Neuronal stem cell (in vitro differentiated cells): ENCODE results near the gene PRPH2. TPM values are rescaled to one million over a fixed set of nuclear protein-coding genes. Genes with fewer than 3 reads are reported as not detected.
A peak's percentile ranks its signal among the peaks of the same experiment; 100 is the strongest.

Experiments
- DNase-seq: peaks from one replicate; pipeline ENCODE4 v3.0.0-alpha.2; 2013; ENCODE audit warnings: low spot score
- H2AFZ ChIP-seq: one replicate; pipeline ENCODE4 v1.6.1; 2013; ENCODE audit warnings: mild to moderate bottlenecking, low read length, inconsistent platforms
- H2AK5ac ChIP-seq: 2 replicates; pipeline ENCODE4 v1.6.1; 2013; ENCODE audit warnings: low read depth, mild to moderate bottlenecking, inconsistent platforms, low read length, moderate library complexity, mixed read lengths
- H2BK120ac ChIP-seq: 2 replicates; pipeline ENCODE4 v1.6.1; 2013; ENCODE audit warnings: low read depth, mild to moderate bottlenecking, inconsistent platforms, low read length, moderate library complexity, mixed read lengths
- H2BK12ac ChIP-seq: one replicate; pipeline ENCODE4 v1.6.1; 2013; ENCODE audit warnings: low read length, inconsistent platforms
- H2BK15ac ChIP-seq: 2 replicates; pipeline ENCODE4 v1.6.1; 2013; ENCODE audit warnings: mild to moderate bottlenecking, low read length, inconsistent platforms, mixed read lengths
- H2BK5ac ChIP-seq: one replicate; pipeline ENCODE4 v1.6.1; 2013; ENCODE audit warnings: inconsistent platforms, mild to moderate bottlenecking, low read length, moderate library complexity
- H3K14ac ChIP-seq: one replicate; pipeline ENCODE4 v1.6.1; 2013; ENCODE audit warnings: low read length, inconsistent platforms
- H3K18ac ChIP-seq: 2 replicates; pipeline ENCODE4 v1.6.1; 2013; ENCODE audit warnings: low read length, inconsistent platforms
- H3K23ac ChIP-seq: 2 replicates; pipeline ENCODE4 v1.6.1; 2013; ENCODE audit warnings: low read depth, mild to moderate bottlenecking, mixed read lengths, low read length, inconsistent platforms; ENCODE audit not compliant: poor library complexity
- H3K27ac ChIP-seq: replicated peaks from 3 replicates; pipeline ENCODE4 v1.5.1; 2013; ENCODE audit warnings: low read length, inconsistent platforms
- H3K27me3 ChIP-seq, 3 experiments: 2 replicates each; pipeline ENCODE4 v1.6.1; 2013; ENCODE audit warnings: low read length in 3 of 3, mild to moderate bottlenecking in 2 of 3, inconsistent platforms in 1 of 3, low read depth in 1 of 3, mixed read lengths in 1 of 3, moderate library complexity in 1 of 3; ENCODE audit not compliant: control insufficient read depth in 3 of 3, insufficient read depth in 3 of 3
- H3K36me3 ChIP-seq, 2 donors: replicated peaks in 1 of 2; 2 replicates each; pipeline ENCODE4 v1.6.1; 2013; ENCODE audit warnings: low read length in 2 of 2; ENCODE audit not compliant: control insufficient read depth in 2 of 2, insufficient read depth in 2 of 2
- H3K4ac ChIP-seq: 2 replicates; pipeline ENCODE4 v1.6.1; 2013; ENCODE audit warnings: inconsistent platforms, mild to moderate bottlenecking, low read length, moderate library complexity
- H3K4me1 ChIP-seq, 2 donors: 1 replicate in 1 of 2; 2 replicates in 1 of 2; pipeline ENCODE4 v1.6.1; 2013; ENCODE audit warnings: low read length in 2 of 2, low read depth in 1 of 2; ENCODE audit not compliant: control insufficient read depth in 2 of 2, insufficient read depth in 1 of 2
- H3K4me2 ChIP-seq: one replicate; pipeline ENCODE4 v1.6.1; 2013; ENCODE audit warnings: mild to moderate bottlenecking, low read length, inconsistent platforms; ENCODE audit not compliant: insufficient read depth, poor library complexity, severe bottlenecking
- H3K4me3 ChIP-seq, 2 donors: 2 replicates each; pipeline ENCODE4 v1.5.1; 2013; ENCODE audit warnings: low read length in 2 of 2, mild to moderate bottlenecking in 2 of 2, inconsistent platforms in 1 of 2, moderate library complexity in 1 of 2
- H3K79me1 ChIP-seq: one replicate; pipeline ENCODE4 v1.6.1; 2013; ENCODE audit warnings: low read depth, mild to moderate bottlenecking, inconsistent platforms, low read length, moderate library complexity
- H3K9ac ChIP-seq: one replicate; pipeline ENCODE4 v1.6.1; 2013; ENCODE audit warnings: mild to moderate bottlenecking, low read depth, low read length, inconsistent platforms; ENCODE audit not compliant: poor library complexity
- H3K9me3 ChIP-seq, 2 donors: replicated peaks in 1 of 2; 2 replicates each; pipeline versions ENCODE3 to v1.6.1; 2013; ENCODE audit warnings: low read length in 2 of 2, mild to moderate bottlenecking in 2 of 2, inconsistent platforms in 1 of 2, low read depth in 1 of 2, mixed read lengths in 1 of 2, moderate library complexity in 1 of 2; ENCODE audit not compliant: control insufficient read depth in 2 of 2, insufficient read depth in 1 of 2
- H4K8ac ChIP-seq: one replicate; pipeline ENCODE4 v1.6.1; 2013; ENCODE audit warnings: low read depth, mild to moderate bottlenecking, inconsistent platforms, low read length, moderate library complexity
- H4K91ac ChIP-seq: one replicate; pipeline ENCODE4 v1.6.1; 2013; ENCODE audit warnings: low read length, low read depth, mild to moderate bottlenecking, inconsistent platforms; ENCODE audit not compliant: poor library complexity
- WGBS, 2 donors: extraction: QIAGEN DNeasy Blood & Tissue Kit; methylation state at CpG; one replicate each; pipeline ENCODE4 v1.1.7; 2013; ENCODE audit warnings: missing lambda C conversion rate in 2 of 2, mixed read lengths in 1 of 2; ENCODE audit not compliant: insufficient read length in 2 of 2, insufficient replicate concordance in 1 of 2; ENCODE audit errors: extremely low coverage in 2 of 2; 5-methylcytosine and 5-hydroxymethylcytosine counted together
- polyA plus RNA-seq, 2 experiments: library from polyadenylated mRNA; stranded (reverse); fragments of 200-250 nt; gene quantifications; one replicate each; pipeline ENCODE4 v1.2.3, GENCODE V29; 2013

The PRPH2 gene, protein sequence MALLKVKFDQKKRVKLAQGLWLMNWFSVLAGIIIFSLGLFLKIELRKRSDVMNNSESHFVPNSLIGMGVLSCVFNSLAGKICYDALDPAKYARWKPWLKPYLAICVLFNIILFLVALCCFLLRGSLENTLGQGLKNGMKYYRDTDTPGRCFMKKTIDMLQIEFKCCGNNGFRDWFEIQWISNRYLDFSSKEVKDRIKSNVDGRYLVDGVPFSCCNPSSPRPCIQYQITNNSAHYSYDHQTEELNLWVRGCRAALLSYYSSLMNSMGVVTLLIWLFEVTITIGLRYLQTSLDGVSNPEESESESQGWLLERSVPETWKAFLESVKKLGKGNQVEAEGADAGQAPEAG
- polyA plus RNA-seq (2013, experiment 1 of 2), result 0.10 TPM
- polyA plus RNA-seq (2013, experiment 2 of 2), result 0.11 TPM

GRCh38 chr6:42722497-42722896 is at the start of gene PRPH2:
PRPH2 (minus strand) TSS chr6:42722597; CDS start chr6:42722334, 263 bp downstream.
- H3K14ac ChIP-seq, result peak within 1 kb of the TSS; percentile 79
- no peak within 1 kb of the TSS for H4K91ac ChIP-seq
- no peak for DNase-seq
- no peak within 1 kb of the TSS for H3K9ac ChIP-seq
- no peak within 1 kb of the TSS for H2AFZ ChIP-seq
- no peaks in the 10 kb centered on the region for H3K4me1 ChIP-seq
- H3K27me3 ChIP-seq, result peaks cover 0 to 24% (median 0%) of the 10 kb centered on the region in 3 experiments
- H2BK120ac ChIP-seq, result no peak within 1 kb of the TSS
- H3K4me3 ChIP-seq, result no peak within 1 kb of the TSS
- no peak within 1 kb of the TSS for H3K23ac ChIP-seq
- H3K79me1 ChIP-seq, result no peaks in the 10 kb centered on the region
- H3K9me3 ChIP-seq, result no peaks in the 10 kb centered on the region
- no peak within 1 kb of the TSS for H2AK5ac ChIP-seq
- no peak within 1 kb of the TSS for H4K8ac ChIP-seq
- no peaks in the 10 kb centered on the region for H3K36me3 ChIP-seq
- no peak within 1 kb of the TSS for H3K18ac ChIP-seq
- no CpG with 5 or more reads among the region's 6 CpGs for WGBS, 2 donors
- H2BK15ac ChIP-seq, result no peak within 1 kb of the TSS
- no peak within 1 kb of the TSS for H2BK12ac ChIP-seq
- no peak within 1 kb of the TSS for H2BK5ac ChIP-seq
- H3K27ac ChIP-seq, result no peak within 1 kb of the TSS
- H3K4me2 ChIP-seq, result no peak within 1 kb of the TSS
- H3K4ac ChIP-seq, result no peak within 1 kb of the TSS

DNA sequence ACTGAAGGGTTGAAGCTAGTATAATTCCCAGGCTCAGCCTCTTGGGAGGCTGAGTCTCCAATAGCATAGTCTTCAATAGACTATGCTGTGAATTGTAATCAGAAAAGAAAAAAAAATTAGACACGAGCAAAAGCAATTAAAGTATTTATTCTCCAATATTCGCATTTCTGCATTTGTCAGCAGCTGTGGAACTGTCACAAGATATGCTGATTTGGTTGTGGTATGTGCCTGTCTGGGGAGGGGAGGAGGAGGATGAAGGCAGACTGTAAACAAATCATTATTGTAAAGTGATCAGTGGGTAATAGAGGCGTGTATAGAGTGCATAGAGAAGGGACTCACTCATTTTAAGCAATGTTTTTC is 49.3 kb upstream of the PRPH2 start:
- DNase-seq, result no peak
- Histone ChIP-seq H2BK12ac (no peak overlapping the region), H3K27me3 (no peaks in the 10 kb centered on the region), H3K9ac (no peak overlapping the region), H4K91ac (no peak overlapping the region), H3K18ac (no peak overlapping the region), H2BK120ac (no peak overlapping the region), H2AFZ (no peak overlapping the region), H3K27ac (no peak overlapping the region), H3K9me3 (no peaks in the 10 kb centered on the region), H3K4me2 (no peak overlapping the region), H3K23ac (no peak overlapping the region), H3K36me3 (no peaks in the 10 kb centered on the region), H3K4ac (no peak overlapping the region), H3K79me1 (no peaks in the 10 kb centered on the region), H4K8ac (no peak overlapping the region), H2BK5ac (no peak overlapping the region), H3K4me3 (no peak overlapping the region), H2BK15ac (no peak overlapping the region), H3K14ac (no peak overlapping the region), H3K4me1 (peaks cover 0 to 3% of the 10 kb centered on the region in 2 donors), H2AK5ac (no peak overlapping the region)
- WGBS, 2 donors, result no CpG with 5 or more reads among the region's 3 CpGs

DNA sequence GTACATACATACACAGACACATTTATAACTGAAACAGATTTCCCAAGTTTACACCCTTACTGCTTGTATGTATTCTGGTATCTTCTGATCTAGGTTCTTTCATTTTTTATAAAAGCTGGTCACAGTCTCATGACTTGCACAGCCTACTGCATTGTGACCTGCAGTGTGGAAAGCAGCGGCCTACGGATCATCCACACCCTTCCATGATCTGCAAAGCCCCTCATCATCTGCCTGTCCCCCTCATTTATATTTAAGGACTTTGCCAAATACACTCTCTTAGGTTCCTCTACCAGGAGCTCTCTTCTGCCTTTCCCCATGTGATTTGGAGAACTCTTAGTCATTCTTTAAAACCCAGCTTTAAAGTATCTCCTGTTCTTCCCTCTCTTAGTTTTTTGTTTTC is 47.4 kb upstream of the PRPH2 start:
- Histone ChIP-seq H2BK5ac (no peak overlapping the region), H3K79me1 (no peaks in the 10 kb centered on the region)

GRCh38 chr6:42769051-42769450 is 46.7 kb upstream of the PRPH2 start:
- no peak overlapping the region for H3K14ac ChIP-seq
- no peaks in the 10 kb centered on the region for H3K9me3 ChIP-seq
- no peak overlapping the region for H2BK15ac ChIP-seq
- H3K27ac ChIP-seq, result no peak overlapping the region
- H4K8ac ChIP-seq, result no peak overlapping the region
- H3K4me1 ChIP-seq, result peaks cover 0 to 3% of the 10 kb centered on the region in 2 donors
- no peak overlapping the region for H3K4me3 ChIP-seq
- H3K4ac ChIP-seq, result no peak overlapping the region
- no peak overlapping the region for H2BK5ac ChIP-seq
- no peak overlapping the region for H4K91ac ChIP-seq
- H2AFZ ChIP-seq, result no peak overlapping the region
- no peak overlapping the region for H2BK12ac ChIP-seq
- no peak overlapping the region for H3K23ac ChIP-seq
- H3K79me1 ChIP-seq, result no peaks in the 10 kb centered on the region
- H3K4me2 ChIP-seq, result no peak overlapping the region
- H3K27me3 ChIP-seq, result no peaks in the 10 kb centered on the region
- no CpG with 5 or more reads among the region's 4 CpGs for WGBS, 2 donors
- H3K9ac ChIP-seq, result no peak overlapping the region
- H2AK5ac ChIP-seq, result no peak overlapping the region
- H3K36me3 ChIP-seq, result no peaks in the 10 kb centered on the region
- no peak overlapping the region for H2BK120ac ChIP-seq
- H3K18ac ChIP-seq, result no peak overlapping the region
- DNase-seq, result no peak

More for the DNA sequence above, 47.4 kb upstream of the PRPH2 start:
- no peak overlapping the region for H2BK12ac ChIP-seq
- H3K4me3 ChIP-seq, result no peak overlapping the region
- WGBS, 2 donors, result no CpG with 5 or more reads among the region's 2 CpGs
- no peaks in the 10 kb centered on the region for H3K27me3 ChIP-seq
- no peak overlapping the region for H3K27ac ChIP-seq
- no peaks in the 10 kb centered on the region for H3K36me3 ChIP-seq
- H3K9ac ChIP-seq, result no peak overlapping the region
- peak overlapping the region; percentile 59 for H3K18ac ChIP-seq
- no peak overlapping the region for H3K4ac ChIP-seq
- H4K91ac ChIP-seq, result no peak overlapping the region
- H3K9me3 ChIP-seq, result no peaks in the 10 kb centered on the region
- no peak overlapping the region for H3K4me2 ChIP-seq
- no peak overlapping the region for H3K23ac ChIP-seq
- H2BK120ac ChIP-seq, result no peak overlapping the region
- no peak for DNase-seq
- no peak overlapping the region for H3K14ac ChIP-seq
- no peak overlapping the region for H2BK15ac ChIP-seq
- no peak overlapping the region for H2AFZ ChIP-seq
- peaks cover 0 to 3% of the 10 kb centered on the region in 2 donors for H3K4me1 ChIP-seq
- no peak overlapping the region for H4K8ac ChIP-seq
- no peak overlapping the region for H2AK5ac ChIP-seq
